Activated naive CD8-positive, alpha-beta T cell treated with anti-CD3 and anti-CD28 coated beads for 36 hours (primary cell): Measurements from ENCODE around the gene PTPRN2. TPM values are rescaled to one million over a fixed set of nuclear protein-coding genes. Genes with fewer than 3 reads are reported as not detected.

Experiments used
- DNase-seq: peaks from one replicate; pipeline ENCODE4 v3.0.0; 2021
- H3K27ac Mint-ChIP-seq: one replicate; pipeline ENCODE4 v1.8.0; 2022; ENCODE audit warnings: mild to moderate bottlenecking, moderate library complexity, mixed read lengths
- H3K27me3 Mint-ChIP-seq: one replicate; pipeline ENCODE4 v1.8.0; 2022; ENCODE audit warnings: mild to moderate bottlenecking, mixed read lengths
- H3K36me3 Mint-ChIP-seq: one replicate; pipeline ENCODE4 v1.8.0; 2021; ENCODE audit warnings: mild to moderate bottlenecking, mixed read lengths
- H3K4me1 Mint-ChIP-seq: one replicate; pipeline ENCODE4 v1.8.0; 2021; ENCODE audit warnings: mixed read lengths
- H3K4me3 Mint-ChIP-seq: one replicate; pipeline ENCODE4 v1.8.0; 2022; ENCODE audit warnings: mild to moderate bottlenecking, moderate library complexity, mixed read lengths
- H3K9me3 Mint-ChIP-seq: one replicate; pipeline ENCODE4 v1.8.0; 2022; ENCODE audit warnings: mixed read lengths
- total RNA-seq, 2 experiments: library from RNA; stranded (reverse); gene quantifications; one replicate each; pipeline ENCODE4 v1.2.3, GENCODE V29; 2021

The PTPRN2 gene
- total RNA-seq, 2 experiments from 2014 or later = 0.72 to 0.74 TPM

- DNase-seq = no peak
- Mint-ChIP-seq H3K27ac (no peak overlapping the region), H3K36me3 (no peaks in the 10 kb centered on the region), H3K9me3 (no peaks in the 10 kb centered on the region), H3K4me3 (no peak overlapping the region), H3K4me1 (no peaks in the 10 kb centered on the region), H3K27me3 (peaks cover 4% of the 10 kb centered on the region)
Observed at GRCh38 chr7:157723205-157723604, 864.4 kb downstream of the PTPRN2 start.

DNA sequence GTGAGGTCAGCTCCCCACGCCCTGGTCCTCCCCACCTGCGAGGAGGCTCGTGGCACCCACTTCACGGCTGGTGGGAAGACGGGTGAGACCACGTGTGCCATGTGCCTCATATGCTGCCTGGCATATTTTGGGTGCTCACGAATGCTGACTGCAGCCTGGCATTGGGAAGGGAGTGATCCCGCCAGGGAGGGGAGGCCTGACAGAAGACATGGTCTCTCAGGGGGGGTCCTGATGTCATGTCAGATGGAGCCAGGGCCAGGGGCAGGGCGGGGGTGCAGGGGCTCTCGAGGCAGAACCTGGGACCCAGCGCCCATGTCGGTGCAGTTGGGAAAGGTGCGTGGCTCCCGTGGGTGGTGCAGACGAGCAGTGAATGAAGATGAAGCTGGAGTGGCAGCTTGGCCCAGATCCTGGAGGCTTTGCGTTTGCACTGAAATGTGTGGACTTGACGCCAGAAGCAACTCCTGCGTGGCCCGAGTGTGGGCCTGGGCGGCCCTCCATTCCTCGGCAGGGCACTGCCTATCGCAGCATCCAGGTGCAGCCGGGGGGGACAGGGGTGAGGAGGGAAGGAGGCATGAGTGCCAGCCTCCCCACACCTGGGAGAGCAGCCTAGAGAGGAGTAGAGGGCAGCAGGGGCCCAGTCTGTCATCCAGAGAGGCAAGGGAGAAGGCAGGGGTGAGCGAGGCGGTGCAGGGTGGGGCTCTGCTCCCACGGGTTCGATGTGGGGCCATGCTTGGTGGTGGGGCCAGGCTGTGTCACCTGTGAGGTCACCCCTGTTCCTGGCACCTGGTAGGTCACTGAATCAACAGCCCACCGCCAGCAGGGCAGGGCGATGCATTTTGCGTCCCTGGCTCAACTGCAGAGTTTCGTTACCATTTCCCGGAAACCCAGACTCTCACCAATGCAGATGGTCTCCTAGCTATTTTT, 865.2 kb downstream of the PTPRN2 start:
- Mint-ChIP-seq H3K36me3 (no peaks in the 10 kb centered on the region), H3K27me3 (peaks cover 4% of the 10 kb centered on the region), H3K4me3 (no peak overlapping the region), H3K4me1 (no peaks in the 10 kb centered on the region), H3K27ac (no peak overlapping the region), H3K9me3 (no peaks in the 10 kb centered on the region)
- no peak for DNase-seq

DNA sequence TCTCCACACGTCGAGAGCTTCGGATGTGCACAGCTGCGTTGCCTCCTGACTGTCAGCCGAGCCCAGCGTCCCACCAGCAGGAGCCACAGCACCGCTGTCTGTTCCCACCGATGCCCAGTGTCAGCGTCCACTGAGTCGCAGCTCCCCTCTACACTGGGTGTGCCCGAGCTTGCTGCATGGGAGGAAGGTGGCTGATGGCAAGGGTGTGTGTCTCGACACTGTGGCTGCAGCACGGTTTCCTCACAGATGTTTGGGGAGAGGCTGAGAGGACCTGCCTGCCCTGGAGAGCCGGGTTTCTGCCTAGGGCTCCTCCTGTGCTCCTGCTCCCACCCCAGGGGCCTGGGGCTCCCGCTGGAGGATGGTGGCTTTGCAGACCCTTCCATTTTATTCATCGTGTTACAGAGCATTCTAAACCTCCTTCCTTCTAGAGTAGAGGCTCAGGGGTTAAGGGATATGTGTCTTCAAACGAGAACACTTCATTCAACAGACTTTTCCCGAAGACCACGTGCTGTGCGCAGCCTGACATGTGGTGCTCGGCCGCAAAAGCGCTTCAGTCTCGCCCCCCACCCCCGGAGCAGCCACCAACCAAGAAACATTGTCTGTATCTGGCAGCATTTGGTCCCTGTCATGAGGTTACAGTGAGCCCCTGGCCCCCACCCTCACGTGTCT, 866.0 kb downstream of the PTPRN2 start:
- Mint-ChIP-seq H3K27ac (no peak overlapping the region), H3K27me3 (peaks cover 4% of the 10 kb centered on the region)

GRCh38 chr7:157719705-157720655, 867.6 kb downstream of the PTPRN2 start:
- DNase-seq = no peak
- Mint-ChIP-seq H3K4me3 (no peak overlapping the region), H3K27ac (no peak overlapping the region), H3K4me1 (no peaks in the 10 kb centered on the region), H3K27me3 (peaks cover 4% of the 10 kb centered on the region), H3K9me3 (no peaks in the 10 kb centered on the region), H3K36me3 (no peaks in the 10 kb centered on the region)

More for the DNA sequence above, 866.0 kb downstream of the PTPRN2 start:
- H3K4me3 Mint-ChIP-seq = no peak overlapping the region
- H3K9me3 Mint-ChIP-seq = no peaks in the 10 kb centered on the region
- no peaks in the 10 kb centered on the region for H3K4me1 Mint-ChIP-seq
- no peak for DNase-seq
- no peaks in the 10 kb centered on the region for H3K36me3 Mint-ChIP-seq

- Mint-ChIP-seq H3K36me3 (no peaks in the 10 kb centered on the region), H3K9me3 (no peaks in the 10 kb centered on the region), H3K4me3 (no peak overlapping the region), H3K27ac (no peak overlapping the region), H3K4me1 (no peaks in the 10 kb centered on the region), H3K27me3 (peaks cover 4% of the 10 kb centered on the region)
- no peak for DNase-seq
Observed at GRCh38 chr7:157719008-157719682, 868.5 kb downstream of the PTPRN2 start.

DNA sequence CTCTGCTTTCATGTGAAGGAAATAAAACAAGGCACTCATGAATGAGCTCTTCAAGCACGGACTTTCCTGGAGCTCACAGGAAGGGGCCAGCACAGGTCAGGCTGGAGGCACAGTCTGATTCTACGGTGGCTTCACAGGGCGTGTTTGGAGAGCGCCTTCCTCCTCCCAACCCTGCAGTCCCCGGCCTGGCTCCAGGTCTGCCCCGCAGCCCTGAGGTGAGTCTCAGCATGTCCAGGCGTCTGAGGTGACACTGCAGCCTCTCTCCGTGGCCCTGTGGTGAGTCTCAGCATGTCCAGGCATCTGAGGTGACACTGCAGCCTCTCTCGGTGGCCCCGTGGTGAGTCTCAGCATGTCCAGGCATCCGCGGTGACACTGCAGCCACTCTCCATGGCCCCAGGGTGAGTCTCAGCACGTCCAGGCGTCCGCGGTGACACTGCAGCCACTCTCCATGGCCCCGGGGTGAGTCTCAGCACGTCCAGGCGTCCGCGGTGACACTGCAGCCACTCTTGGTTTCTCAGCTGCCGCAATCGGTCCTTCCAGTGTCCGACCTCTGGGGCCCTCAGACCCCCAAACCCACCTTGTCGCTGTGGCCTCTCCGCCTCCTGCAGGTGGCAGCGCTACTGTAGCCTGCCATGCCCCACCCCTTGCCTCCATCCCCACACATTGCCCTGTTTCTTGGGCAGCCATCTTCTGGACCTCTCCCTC, 869.2 kb downstream of the PTPRN2 start:
- Mint-ChIP-seq H3K4me1 (no peaks in the 10 kb centered on the region), H3K27ac (no peak overlapping the region), H3K27me3 (no peaks in the 10 kb centered on the region), H3K4me3 (no peak overlapping the region), H3K36me3 (no peaks in the 10 kb centered on the region), H3K9me3 (no peaks in the 10 kb centered on the region)
- DNase-seq = no peak

GRCh38 chr7:157717211-157718174, 870.1 kb downstream of the PTPRN2 start:
- Mint-ChIP-seq H3K27ac (no peak overlapping the region), H3K36me3 (no peaks in the 10 kb centered on the region), H3K4me3 (no peak overlapping the region), H3K9me3 (no peaks in the 10 kb centered on the region), H3K4me1 (no peaks in the 10 kb centered on the region), H3K27me3 (no peaks in the 10 kb centered on the region)
- no peak for DNase-seq

DNA sequence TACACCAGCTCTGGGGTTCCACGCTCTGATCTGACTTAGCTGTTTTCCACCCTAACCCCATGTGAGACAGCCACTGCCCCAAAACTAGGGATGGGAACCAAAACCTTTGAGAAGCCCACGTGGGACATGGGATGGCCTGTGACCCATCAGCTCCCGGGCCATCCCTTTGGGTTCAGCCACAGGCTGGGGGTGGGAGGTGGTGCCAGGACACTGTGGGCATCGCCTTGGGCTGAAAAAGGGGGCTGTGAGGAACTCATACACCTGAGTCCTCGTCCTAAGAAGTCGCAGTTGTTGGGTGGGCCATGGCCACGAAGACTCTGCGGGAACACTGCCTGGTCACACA, 871.7 kb downstream of the PTPRN2 start:
- Mint-ChIP-seq H3K27ac (no peak overlapping the region), H3K4me3 (no peak overlapping the region), H3K9me3 (no peaks in the 10 kb centered on the region), H3K4me1 (no peaks in the 10 kb centered on the region), H3K36me3 (no peaks in the 10 kb centered on the region), H3K27me3 (no peaks in the 10 kb centered on the region)
- no peak for DNase-seq

GRCh38 chr7:157715071-157715937, 872.3 kb downstream of the PTPRN2 start:
- Mint-ChIP-seq H3K4me1 (no peaks in the 10 kb centered on the region), H3K36me3 (no peaks in the 10 kb centered on the region), H3K9me3 (no peaks in the 10 kb centered on the region), H3K27ac (no peak overlapping the region), H3K27me3 (no peaks in the 10 kb centered on the region), H3K4me3 (no peak overlapping the region)
- no peak for DNase-seq

DNA sequence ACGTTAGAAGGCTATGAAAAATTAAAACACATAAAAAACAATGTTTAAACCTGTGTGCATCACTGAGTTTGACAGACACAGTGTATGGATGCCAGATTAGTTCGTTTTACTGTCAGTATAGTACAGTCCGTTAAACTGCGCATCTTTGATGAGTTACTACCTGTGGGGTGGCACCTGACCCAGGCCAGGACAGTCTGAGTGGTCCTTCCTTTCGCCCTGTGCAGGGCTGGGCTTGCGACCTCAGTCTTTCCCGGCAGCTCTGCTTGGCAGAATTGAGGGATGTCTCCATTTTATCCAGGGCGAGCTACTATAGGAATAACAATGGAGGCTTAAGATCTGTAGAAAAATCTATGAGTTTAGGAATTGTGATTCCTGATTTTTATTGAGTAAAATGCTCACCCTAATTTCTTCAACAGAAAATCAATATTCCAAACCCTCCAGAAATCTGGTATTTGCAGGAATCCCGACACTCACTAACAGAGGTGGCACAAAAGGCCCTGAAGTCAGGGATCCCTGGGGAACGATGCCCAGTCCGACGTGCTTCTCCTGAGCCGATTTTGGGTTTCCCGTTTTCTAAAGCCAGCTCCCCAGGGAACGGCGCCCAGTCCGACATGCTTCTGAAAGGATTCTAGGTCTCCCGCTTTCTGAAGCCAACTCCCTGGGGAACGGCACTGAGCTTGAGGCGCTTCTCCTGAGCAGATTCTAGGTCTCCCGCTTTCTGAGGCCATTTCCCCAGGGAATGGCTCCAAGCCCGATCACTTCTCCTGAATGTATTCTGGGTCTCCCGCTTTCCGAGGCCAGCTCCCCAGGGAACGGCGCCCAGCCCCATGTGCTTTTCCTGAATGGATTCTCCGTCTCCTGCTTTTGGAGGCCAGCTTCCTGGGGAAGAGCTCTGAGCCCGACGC, 873.2 kb downstream of the PTPRN2 start:
- no peaks in the 10 kb centered on the region for H3K9me3 Mint-ChIP-seq
- H3K36me3 Mint-ChIP-seq = no peaks in the 10 kb centered on the region
- H3K27ac Mint-ChIP-seq = no peak overlapping the region
- no peak overlapping the region for H3K4me3 Mint-ChIP-seq
- H3K27me3 Mint-ChIP-seq = peaks cover 4% of the 10 kb centered on the region
- no peaks in the 10 kb centered on the region for H3K4me1 Mint-ChIP-seq
- no peak for DNase-seq

- DNase-seq = no peak
- H3K4me3 Mint-ChIP-seq = no peak overlapping the region
Observed at GRCh38 chr7:157713591-157713990, 874.0 kb downstream of the PTPRN2 start.

More at GRCh38 chr7:157713591-157713990, 874.0 kb downstream of the PTPRN2 start:
- no peaks in the 10 kb centered on the region for H3K36me3 Mint-ChIP-seq
- no peaks in the 10 kb centered on the region for H3K4me1 Mint-ChIP-seq
- H3K9me3 Mint-ChIP-seq = no peaks in the 10 kb centered on the region
- no peak overlapping the region for H3K27ac Mint-ChIP-seq
- H3K27me3 Mint-ChIP-seq = peaks cover 7% of the 10 kb centered on the region
